Measurements from ENCODE around the gene OPTN. TPM values are rescaled to one million over a fixed set of nuclear protein-coding genes. Genes with fewer than 3 reads are reported as not detected.
"Not testable (repeated sequence)": the region's sequence is repeated elsewhere in the genome, so short reads cannot be mapped to it uniquely, and the experiment has no call there.

OPTN gene
- 29.5 TPM for total RNA-seq

- peak; percentile 87 for DNase-seq
These were observed at the start of gene OPTN for GRCh38 chr10:13099666-13100348. Gene OPTN (plus strand): TSS chr10:13100163. CDS start chr10:13109123, 8,960 bp downstream.

- DNase-seq: no peak
These were observed 48.8 kb upstream of the OPTN start for GRCh38 chr10:13051126-13051694.

GRCh38 chr10:13053208-13053607 is 46.8 kb upstream of the OPTN start:
- not testable (repeated sequence) for DNase-seq

- DNase-seq: peak; percentile 20
These were observed 46.0 kb upstream of the OPTN start for GRCh38 chr10:13053794-13054462.

GRCh38 chr10:13054844-13055243 is 45.1 kb upstream of the OPTN start:
- DNase-seq: no peak

GRCh38 chr10:13056456-13057077 is 43.4 kb upstream of the OPTN start:
- peak; percentile 57 for DNase-seq

GRCh38 chr10:13062803-13063202 is 37.2 kb upstream of the OPTN start:
- no peak for DNase-seq

DNA sequence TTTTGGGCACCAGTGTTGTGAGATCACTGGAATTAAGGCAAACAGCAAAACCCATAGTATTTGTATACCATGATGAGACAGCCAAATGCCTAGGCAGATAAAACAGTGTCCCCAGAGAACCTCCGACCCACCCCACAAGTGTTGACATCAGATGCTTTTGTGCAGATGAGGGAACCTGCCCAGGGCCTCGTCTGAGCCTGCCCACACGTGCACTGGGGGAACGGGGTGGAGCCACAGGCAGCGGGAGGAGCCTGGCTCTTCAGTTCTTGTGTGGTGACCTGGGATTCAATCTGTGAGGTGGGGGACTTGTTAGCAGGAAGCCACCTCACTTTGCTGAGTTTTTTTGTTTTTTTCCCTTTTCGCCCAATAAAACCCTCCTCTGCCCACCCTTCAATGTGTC is 33.4 kb upstream of the OPTN start:
- DNase-seq: peak; percentile 19

DNA sequence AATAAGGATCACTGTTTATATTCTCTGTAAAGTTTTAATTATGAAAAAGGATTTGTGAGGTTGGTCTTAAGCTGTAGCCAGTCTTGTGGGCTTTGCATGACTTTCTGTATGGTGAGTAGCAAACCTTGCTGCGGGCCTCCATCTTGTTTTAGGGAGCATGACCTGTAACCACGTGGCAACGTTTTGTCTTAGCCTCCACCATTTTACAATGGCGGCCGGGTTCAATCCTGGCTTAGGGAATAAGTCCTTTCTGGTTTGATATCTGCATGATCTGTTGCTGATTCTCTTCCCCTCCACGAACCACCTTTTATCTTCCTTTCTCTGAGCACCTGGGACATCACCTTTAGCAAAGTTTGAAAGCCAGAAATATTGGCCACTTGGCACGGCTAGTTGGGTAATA is 32.5 kb upstream of the OPTN start:
- no peak for DNase-seq

DNA sequence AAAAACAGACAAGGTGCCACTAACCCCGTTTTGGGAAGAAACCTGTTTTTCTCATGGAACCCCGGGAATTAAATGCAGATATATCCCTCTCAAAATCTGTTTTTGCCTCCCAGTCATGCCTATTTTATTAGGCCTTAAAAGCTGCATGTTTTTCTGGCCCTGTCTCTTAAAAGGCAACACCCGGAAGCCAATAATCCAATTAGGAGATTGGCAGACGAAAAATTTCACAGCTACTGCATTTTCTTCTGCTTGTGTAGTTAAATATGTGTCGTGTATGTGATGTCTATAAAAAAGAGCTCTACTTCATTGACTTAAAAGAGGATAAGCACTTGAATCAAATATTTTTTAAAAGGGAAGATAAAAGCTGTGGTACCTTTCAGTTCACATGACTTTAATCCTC is 31.9 kb upstream of the OPTN start:
- no peak for DNase-seq

DNA sequence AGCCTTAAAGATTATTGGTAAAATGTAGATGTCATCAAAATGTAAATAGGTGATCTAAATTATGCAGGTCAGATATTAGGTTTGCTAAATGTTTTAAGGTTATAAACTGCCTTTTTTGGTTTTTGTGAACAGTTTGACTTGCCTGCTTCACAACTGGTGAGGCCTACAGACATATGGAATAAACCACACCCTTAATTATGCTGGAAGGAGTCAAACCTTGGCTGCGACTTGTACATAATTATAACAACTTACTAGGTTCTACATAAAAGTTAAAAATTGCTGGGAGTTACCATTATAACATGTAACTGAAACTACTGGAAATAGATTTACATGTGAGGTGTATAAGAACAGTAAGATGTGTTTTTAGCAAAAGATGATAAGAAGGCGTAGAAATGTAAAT is 31.5 kb upstream of the OPTN start:
- no peak for DNase-seq

DNA sequence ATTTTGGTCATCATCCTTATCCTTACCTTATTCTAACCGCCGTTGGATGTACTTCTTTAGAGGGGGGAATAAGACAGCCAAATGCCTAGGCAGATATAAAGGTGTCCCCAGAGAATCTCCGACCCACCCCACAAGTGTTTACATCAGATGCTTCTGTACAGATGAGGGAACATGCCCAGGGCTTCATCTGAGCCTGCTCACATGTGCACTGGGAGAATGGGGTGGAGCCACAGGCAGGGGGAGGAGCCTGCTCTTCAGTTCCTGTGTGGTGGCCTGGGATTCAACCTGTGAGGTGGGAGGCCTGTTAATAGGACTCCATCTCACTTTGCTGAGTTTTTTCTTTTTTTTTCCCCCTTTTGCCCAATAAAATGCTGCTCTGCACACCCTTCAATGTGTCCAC is 27.6 kb upstream of the OPTN start:
- DNase-seq: no peak

DNA sequence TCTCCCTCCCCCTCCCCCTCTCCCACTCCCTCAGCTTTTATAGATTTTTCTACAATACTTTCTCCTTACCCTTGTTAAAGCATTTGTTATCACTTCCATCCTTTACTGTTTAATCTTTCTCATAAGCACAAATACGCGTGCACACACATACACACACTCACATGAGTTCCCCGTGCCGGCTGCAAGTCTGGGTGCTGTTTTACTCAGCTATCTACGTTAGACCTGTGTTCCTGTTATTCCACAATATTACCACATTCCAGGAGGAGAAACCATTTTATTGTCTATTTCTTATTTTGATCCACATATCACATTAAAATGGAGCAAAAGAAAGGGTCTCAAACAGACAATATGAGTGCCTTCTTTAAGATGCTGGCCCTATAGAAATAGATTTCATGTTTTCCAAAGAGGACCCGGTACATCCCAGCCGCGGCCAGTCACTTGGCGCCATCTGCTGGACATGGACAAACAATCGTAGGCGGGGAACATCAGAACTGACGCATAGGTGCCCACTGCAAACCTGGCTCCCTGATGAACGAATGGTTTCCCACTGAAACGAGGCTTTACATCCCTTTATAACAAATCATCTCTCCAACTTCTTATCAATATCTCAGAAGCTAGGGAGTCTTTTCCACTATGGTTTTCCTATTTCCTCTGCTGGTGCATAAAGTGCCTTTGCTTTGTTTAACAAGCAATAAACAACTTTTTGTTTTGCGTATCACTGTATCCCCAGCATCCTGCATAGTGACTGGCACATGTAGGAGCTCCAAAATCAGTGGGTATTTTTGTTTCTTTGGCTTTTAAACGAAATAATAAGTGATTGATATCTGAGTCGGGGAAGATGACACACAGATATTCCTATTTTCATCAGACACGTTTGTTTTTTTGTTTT is 25.2 kb upstream of the OPTN start:
- DNase-seq: peak; percentile 85

- DNase-seq: no peak
These were observed 20.8 kb upstream of the OPTN start for GRCh38 chr10:13078912-13079775.

DNA sequence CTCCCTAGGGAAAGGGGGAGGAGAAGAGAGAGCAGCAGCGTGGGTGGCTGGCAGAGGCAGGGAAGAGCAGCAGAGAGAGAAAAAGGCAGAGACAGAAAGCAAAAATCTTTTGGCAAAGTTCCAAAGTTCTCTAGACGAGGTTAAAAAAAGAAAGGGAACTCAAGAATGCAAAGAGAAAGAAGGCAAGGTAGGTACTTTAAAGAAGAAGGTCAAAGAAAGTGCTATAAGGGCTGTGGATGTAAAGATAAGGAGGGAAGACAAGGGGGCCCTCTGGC is 20.2 kb upstream of the OPTN start:
- no peak for DNase-seq

DNA sequence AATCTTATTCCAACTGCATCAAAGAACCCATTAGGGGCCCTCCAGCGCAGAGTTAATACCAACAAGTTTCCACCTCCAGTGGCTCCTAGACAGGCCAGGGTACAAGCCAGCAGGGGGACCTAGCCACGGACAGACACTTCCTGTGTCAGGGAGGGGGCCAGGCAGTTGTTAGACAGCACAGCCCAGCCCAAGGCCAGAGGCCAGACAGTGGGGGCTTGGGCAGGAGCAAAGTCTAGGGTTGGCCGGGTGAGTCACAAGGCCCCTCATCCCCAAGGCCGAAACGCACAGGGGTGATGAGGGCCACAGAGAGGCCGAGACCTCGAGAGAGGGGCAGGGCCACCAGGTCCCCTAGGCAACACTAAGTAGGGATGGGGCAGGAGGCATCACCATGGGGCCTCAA is 19.3 kb upstream of the OPTN start:
- no peak for DNase-seq

DNA sequence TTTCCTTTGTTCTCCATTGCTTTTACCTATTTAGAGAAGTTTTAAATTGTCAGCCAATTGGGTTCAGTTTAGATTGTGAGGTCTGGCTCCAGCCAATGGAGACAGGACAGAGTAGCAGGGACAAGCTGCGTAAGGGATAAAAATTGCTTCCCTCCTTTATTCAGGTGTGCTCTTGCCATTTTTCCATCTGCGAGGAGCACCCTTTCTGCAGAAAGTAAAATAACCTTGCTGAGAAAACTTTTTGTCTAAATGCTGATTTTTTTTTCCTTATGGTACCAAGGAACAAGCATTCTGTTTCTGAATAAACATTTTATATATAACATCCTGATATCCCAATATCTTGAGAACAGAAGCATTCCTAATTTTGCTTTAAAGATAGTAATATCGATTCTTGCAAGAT is 16.3 kb upstream of the OPTN start:
- DNase-seq: not testable (repeated sequence)

GRCh38 chr10:13086056-13086455 is 13.9 kb upstream of the OPTN start:
- no peak for DNase-seq

- DNase-seq: no peak
These were observed 12.4 kb upstream of the OPTN start for GRCh38 chr10:13087601-13087985.

DNA sequence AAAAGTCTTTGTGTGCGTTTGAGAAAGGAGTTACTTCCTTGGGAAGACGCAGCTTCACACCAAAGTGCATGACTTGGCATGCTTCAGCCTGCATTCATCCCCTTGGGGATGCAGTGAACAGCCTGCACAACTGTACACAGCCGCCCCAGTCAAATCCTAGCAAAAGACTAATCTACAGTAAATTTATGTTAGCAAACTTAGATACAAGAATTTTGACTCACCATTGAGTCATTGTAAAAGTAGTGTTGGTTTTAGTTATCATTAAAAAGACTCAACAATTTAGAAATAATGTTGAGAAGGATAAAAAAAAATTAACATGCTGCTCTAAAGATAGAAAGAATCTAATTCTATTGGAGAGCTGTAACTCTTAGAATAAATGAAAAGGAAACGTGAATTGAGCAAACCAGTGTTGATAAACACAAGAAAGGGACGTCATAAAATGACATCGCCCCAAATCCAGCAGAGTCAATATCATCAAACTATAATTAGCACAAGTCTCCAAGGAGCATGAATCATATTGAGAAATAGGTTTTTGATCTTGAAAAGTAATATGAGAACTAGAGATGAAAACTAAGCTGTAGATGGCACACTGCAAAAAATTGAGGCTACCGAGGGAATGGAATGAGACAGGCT is 11.9 kb upstream of the OPTN start:
- DNase-seq: no peak

DNA sequence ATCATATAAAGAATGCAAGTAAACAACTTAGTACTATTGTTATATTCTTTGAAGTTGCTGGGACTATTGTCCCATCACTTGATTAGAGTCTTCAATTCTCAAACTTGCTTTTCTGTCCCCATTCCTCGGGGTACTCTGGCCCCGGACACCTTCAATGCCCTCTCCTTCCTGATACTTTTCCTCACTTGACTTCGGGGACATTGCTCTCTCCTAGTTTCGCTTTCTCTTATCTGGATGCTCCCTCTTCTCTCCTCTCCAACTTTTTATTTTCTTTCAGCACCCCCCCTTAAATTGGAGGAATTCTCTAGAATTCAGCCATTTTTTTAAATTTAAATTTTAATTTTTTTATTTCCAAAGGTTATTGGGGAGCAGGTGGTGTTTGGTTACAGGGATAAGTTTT is 10.6 kb upstream of the OPTN start:
- DNase-seq: no peak
